MM.1S (cell line): Measurements from ENCODE around the gene NOD2.

Experiments
- EZH2 ChIP-seq: fragments of 300-600 bp; sonication (generic); optimal IDR thresholded peaks from 2 replicates; pipeline ENCODE3; 2017; ENCODE audit warnings: low read depth, mild to moderate bottlenecking, antibody characterized with exemption, low read length, mixed read lengths
- TF ChIP-seq, protein P1 (sequence below): fragments of 300-600 bp; sonication (generic); IDR thresholded peaks from 2 replicates; pipeline ENCODE4 v1.5.1; 2016; ENCODE audit warnings: antibody characterized with exemption, low read length, mixed read lengths

DNA sequence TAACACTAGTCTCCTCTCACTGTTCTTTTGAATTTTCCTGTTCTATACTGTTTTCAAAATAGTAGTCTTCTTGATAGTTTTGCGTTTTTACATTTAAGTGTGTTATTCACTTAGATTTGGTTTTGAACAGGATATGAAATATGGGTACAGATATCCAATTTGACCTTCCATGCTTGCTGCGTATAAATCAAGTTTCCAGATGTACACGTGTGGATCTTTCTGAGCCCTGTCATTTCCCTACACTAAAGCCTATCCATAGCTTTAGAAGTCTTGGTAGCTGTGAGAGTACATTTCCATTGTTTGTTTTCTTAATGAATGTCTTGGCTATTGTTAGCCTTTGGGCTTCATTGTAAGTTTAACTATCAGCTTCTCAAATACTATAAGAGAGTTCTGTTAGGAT lies 68.8 kb downstream of the NOD2 start:
- TF ChIP-seq, protein P1, sequence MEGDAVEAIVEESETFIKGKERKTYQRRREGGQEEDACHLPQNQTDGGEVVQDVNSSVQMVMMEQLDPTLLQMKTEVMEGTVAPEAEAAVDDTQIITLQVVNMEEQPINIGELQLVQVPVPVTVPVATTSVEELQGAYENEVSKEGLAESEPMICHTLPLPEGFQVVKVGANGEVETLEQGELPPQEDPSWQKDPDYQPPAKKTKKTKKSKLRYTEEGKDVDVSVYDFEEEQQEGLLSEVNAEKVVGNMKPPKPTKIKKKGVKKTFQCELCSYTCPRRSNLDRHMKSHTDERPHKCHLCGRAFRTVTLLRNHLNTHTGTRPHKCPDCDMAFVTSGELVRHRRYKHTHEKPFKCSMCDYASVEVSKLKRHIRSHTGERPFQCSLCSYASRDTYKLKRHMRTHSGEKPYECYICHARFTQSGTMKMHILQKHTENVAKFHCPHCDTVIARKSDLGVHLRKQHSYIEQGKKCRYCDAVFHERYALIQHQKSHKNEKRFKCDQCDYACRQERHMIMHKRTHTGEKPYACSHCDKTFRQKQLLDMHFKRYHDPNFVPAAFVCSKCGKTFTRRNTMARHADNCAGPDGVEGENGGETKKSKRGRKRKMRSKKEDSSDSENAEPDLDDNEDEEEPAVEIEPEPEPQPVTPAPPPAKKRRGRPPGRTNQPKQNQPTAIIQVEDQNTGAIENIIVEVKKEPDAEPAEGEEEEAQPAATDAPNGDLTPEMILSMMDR = no peak
- no peak for TF ChIP-seq EZH2
